Mesendoderm (in vitro differentiated cells): ENCODE results near the gene PIK3CB.

ENCODE experiments used
- DNase-seq: peaks from one replicate; pipeline ENCODE4 v3.0.0; 2013
- H2AK5ac ChIP-seq: 2 replicates; pipeline ENCODE4 v1.6.1; 2013; ENCODE audit warnings: low read length, inconsistent platforms
- H2BK120ac ChIP-seq: 2 replicates; pipeline ENCODE4 v1.6.1; 2013; ENCODE audit warnings: low read depth, mild to moderate bottlenecking, low read length, moderate library complexity, mixed read lengths
- H2BK15ac ChIP-seq: replicated peaks from 2 replicates; pipeline ENCODE4 v1.6.1; 2013; ENCODE audit warnings: low read depth, mild to moderate bottlenecking, moderate library complexity
- H2BK5ac ChIP-seq: 2 replicates; pipeline ENCODE4 v1.6.1; 2013; ENCODE audit warnings: low read length, inconsistent platforms
- H3K18ac ChIP-seq: 2 replicates; pipeline ENCODE4 v1.6.1; 2013; ENCODE audit warnings: mild to moderate bottlenecking, low read length, mixed read lengths
- H3K23ac ChIP-seq: one replicate; pipeline ENCODE4 v1.6.1; 2013; ENCODE audit warnings: low read length
- H3K27ac ChIP-seq: 2 replicates; pipeline ENCODE4 v1.5.1; 2013; ENCODE audit warnings: low read depth, mild to moderate bottlenecking, inconsistent platforms, low read length, moderate library complexity
- H3K27me3 ChIP-seq: 2 replicates; pipeline ENCODE4 v1.6.1; 2013; ENCODE audit warnings: low read length, control low read depth, mild to moderate bottlenecking, inconsistent platforms; ENCODE audit not compliant: insufficient read depth, poor library complexity
- H3K36me3 ChIP-seq: 2 replicates; pipeline ENCODE4 v1.6.1; 2013; ENCODE audit warnings: low read length, inconsistent platforms; ENCODE audit not compliant: control insufficient read depth, insufficient read depth
- H3K4ac ChIP-seq: one replicate; pipeline ENCODE4 v1.6.1; 2013; ENCODE audit warnings: low read depth, mild to moderate bottlenecking, low read length, moderate library complexity
- H3K4me1 ChIP-seq: 2 replicates; pipeline ENCODE4 v1.6.1; 2013; ENCODE audit warnings: low read depth, low read length, inconsistent platforms; ENCODE audit not compliant: control insufficient read depth
- H3K4me2 ChIP-seq: 2 replicates; pipeline ENCODE4 v1.6.1; 2013; ENCODE audit warnings: low read length
- H3K4me3 ChIP-seq: 2 replicates; pipeline ENCODE4 v1.5.1; 2013; ENCODE audit warnings: mild to moderate bottlenecking, low read length
- H3K56ac ChIP-seq: one replicate; pipeline ENCODE4 v1.6.1; 2013; ENCODE audit warnings: low read length
- H3K79me1 ChIP-seq: 2 replicates; pipeline ENCODE4 v1.6.1; 2013; ENCODE audit warnings: low read length, inconsistent platforms
- H3K79me2 ChIP-seq: 2 replicates; pipeline ENCODE4 v1.6.1; 2013; ENCODE audit warnings: mild to moderate bottlenecking, low read length; ENCODE audit not compliant: control insufficient read depth, insufficient read depth
- H3K9ac ChIP-seq: 2 replicates; pipeline ENCODE4 v1.6.1; 2013; ENCODE audit warnings: low read length, inconsistent platforms
- H4K5ac ChIP-seq: one replicate; pipeline ENCODE4 v1.6.1; 2013; ENCODE audit warnings: low read length
- H4K8ac ChIP-seq: one replicate; pipeline ENCODE4 v1.6.1; 2013; ENCODE audit warnings: low read depth, mild to moderate bottlenecking, control low read depth, low read length, moderate library complexity
- WGBS: extraction: QIAGEN DNeasy Blood & Tissue Kit; methylation state at CpG from one replicate; pipeline ENCODE4 v1.1.7; 2013; ENCODE audit warnings: low lambda C conversion rate, missing lambda C conversion rate; ENCODE audit not compliant: insufficient coverage; ENCODE audit errors: extremely low coverage; 5-methylcytosine and 5-hydroxymethylcytosine counted together

Gene PIK3CB

GRCh38 chr3:138690036-138690435 lies 144.7 kb downstream of the PIK3CB start:
- DNase-seq = no peak
- Histone ChIP-seq H3K4me2 (no peak overlapping the region), H2BK5ac (no peak overlapping the region), H3K56ac (no peak overlapping the region), H4K8ac (no peak overlapping the region), H3K36me3 (no peaks in the 10 kb centered on the region), H2AK5ac (no peak overlapping the region), H3K4me1 (no peaks in the 10 kb centered on the region), H3K79me1 (no peaks in the 10 kb centered on the region), H3K18ac (no peak overlapping the region), H3K23ac (no peak overlapping the region), H3K4ac (no peak overlapping the region), H3K27me3 (no peaks in the 10 kb centered on the region), H2BK15ac (no peak overlapping the region), H3K27ac (no peak overlapping the region), H3K9ac (no peak overlapping the region), H3K4me3 (no peak overlapping the region), H2BK120ac (no peak overlapping the region), H3K79me2 (no peaks in the 10 kb centered on the region), H4K5ac (no peak overlapping the region)

GRCh38 chr3:138688871-138689299 lies 145.8 kb downstream of the PIK3CB start:
- WGBS = no CpG with 5 or more reads among the region's 5 CpGs
- no peaks in the 10 kb centered on the region for H3K27me3 ChIP-seq
- no peak overlapping the region for H3K18ac ChIP-seq
- H3K9ac ChIP-seq = no peak overlapping the region
- H3K23ac ChIP-seq = no peak overlapping the region
- no peak overlapping the region for H2BK5ac ChIP-seq
- no peak overlapping the region for H2BK120ac ChIP-seq
- no peak overlapping the region for H4K8ac ChIP-seq
- no peaks in the 10 kb centered on the region for H3K79me2 ChIP-seq
- no peak overlapping the region for H3K27ac ChIP-seq
- no peak overlapping the region for H3K56ac ChIP-seq
- H3K4me3 ChIP-seq = no peak overlapping the region
- H2BK15ac ChIP-seq = no peak overlapping the region
- H3K4ac ChIP-seq = no peak overlapping the region
- no peak overlapping the region for H4K5ac ChIP-seq
- no peaks in the 10 kb centered on the region for H3K4me1 ChIP-seq
- H3K79me1 ChIP-seq = no peaks in the 10 kb centered on the region
- no peak overlapping the region for H3K4me2 ChIP-seq
- DNase-seq = no peak
- peaks cover 2% of the 10 kb centered on the region for H3K36me3 ChIP-seq
- H2AK5ac ChIP-seq = no peak overlapping the region

GRCh38 chr3:138687236-138687635 lies 147.5 kb downstream of the PIK3CB start:
- Histone ChIP-seq H2AK5ac (no peak overlapping the region), H3K27me3 (no peaks in the 10 kb centered on the region), H3K56ac (no peak overlapping the region), H4K5ac (no peak overlapping the region), H3K4me2 (no peak overlapping the region), H4K8ac (no peak overlapping the region), H3K79me1 (no peaks in the 10 kb centered on the region), H2BK15ac (no peak overlapping the region), H3K4me1 (no peaks in the 10 kb centered on the region), H3K27ac (no peak overlapping the region), H3K4me3 (no peak overlapping the region), H3K9ac (no peak overlapping the region), H2BK120ac (no peak overlapping the region), H3K23ac (no peak overlapping the region), H2BK5ac (no peak overlapping the region), H3K18ac (no peak overlapping the region), H3K4ac (no peak overlapping the region), H3K36me3 (peaks cover 2% of the 10 kb centered on the region), H3K79me2 (no peaks in the 10 kb centered on the region)
- no CpG with 5 or more reads among the region's 1 CpG for WGBS
- DNase-seq = no peak

- no peak overlapping the region for H3K4ac ChIP-seq
- no peak overlapping the region for H2BK120ac ChIP-seq
- no peak overlapping the region for H3K23ac ChIP-seq
- DNase-seq = no peak
- H3K36me3 ChIP-seq = peaks cover 2% of the 10 kb centered on the region
- no peak overlapping the region for H4K5ac ChIP-seq
- H3K79me2 ChIP-seq = no peaks in the 10 kb centered on the region
- no peak overlapping the region for H2BK5ac ChIP-seq
- H3K27me3 ChIP-seq = no peaks in the 10 kb centered on the region
- H4K8ac ChIP-seq = no peak overlapping the region
- no peaks in the 10 kb centered on the region for H3K79me1 ChIP-seq
- H3K4me1 ChIP-seq = no peaks in the 10 kb centered on the region
- no peak overlapping the region for H2BK15ac ChIP-seq
- no peak overlapping the region for H3K56ac ChIP-seq
- H3K27ac ChIP-seq = no peak overlapping the region
- no peak overlapping the region for H3K4me3 ChIP-seq
- no peak overlapping the region for H3K18ac ChIP-seq
- H2AK5ac ChIP-seq = no peak overlapping the region
- no peak overlapping the region for H3K4me2 ChIP-seq
- H3K9ac ChIP-seq = no peak overlapping the region
Observed at GRCh38 chr3:138686771-138687221, 147.9 kb downstream of the PIK3CB start.

- Histone ChIP-seq H3K27me3 (no peaks in the 10 kb centered on the region), H2BK120ac (no peak overlapping the region), H3K56ac (no peak overlapping the region), H3K79me2 (no peaks in the 10 kb centered on the region), H2AK5ac (no peak overlapping the region), H3K79me1 (no peaks in the 10 kb centered on the region), H3K9ac (no peak overlapping the region), H3K4me3 (no peak overlapping the region), H3K23ac (no peak overlapping the region), H3K36me3 (peaks cover 2% of the 10 kb centered on the region), H4K5ac (no peak overlapping the region), H4K8ac (no peak overlapping the region), H3K4ac (no peak overlapping the region), H2BK15ac (no peak overlapping the region), H3K4me2 (no peak overlapping the region), H3K18ac (no peak overlapping the region), H3K27ac (no peak overlapping the region), H3K4me1 (no peaks in the 10 kb centered on the region), H2BK5ac (no peak overlapping the region)
- no peak for DNase-seq
- no CpG with 5 or more reads among the region's 4 CpGs for WGBS
Observed at GRCh38 chr3:138684396-138684795, 150.3 kb downstream of the PIK3CB start.

GRCh38 chr3:138682648-138683047 lies 152.1 kb downstream of the PIK3CB start:
- Histone ChIP-seq H3K4me3 (no peak overlapping the region), H3K79me2 (no peaks in the 10 kb centered on the region), H2BK15ac (no peak overlapping the region), H2BK5ac (no peak overlapping the region), H4K8ac (no peak overlapping the region), H3K23ac (no peak overlapping the region), H3K56ac (no peak overlapping the region), H3K36me3 (peaks cover 2% of the 10 kb centered on the region), H3K18ac (no peak overlapping the region), H3K27me3 (no peaks in the 10 kb centered on the region), H3K79me1 (no peaks in the 10 kb centered on the region), H3K4me2 (no peak overlapping the region), H3K4me1 (no peaks in the 10 kb centered on the region), H3K4ac (no peak overlapping the region), H2BK120ac (no peak overlapping the region), H2AK5ac (no peak overlapping the region), H4K5ac (no peak overlapping the region), H3K9ac (no peak overlapping the region), H3K27ac (no peak overlapping the region)
- DNase-seq = no peak
